Coronary artery (tissue), 2 donors: ENCODE data around the gene GPS2.

ENCODE experiments used
- DNase-seq: peaks from one replicate; pipeline ENCODE4 v3.0.0-alpha.2; 2017; ENCODE audit warnings: low spot score
- H3K27ac ChIP-seq, 2 donors: fragments of 200-600 bp; sonication (generic); one replicate each; pipeline ENCODE4 v1.5.1; 2016 to 2019
- H3K4me3 ChIP-seq: fragments of 200-600 bp; sonication (generic); 2 replicates; pipeline ENCODE4 v1.5.1; 2016; ENCODE audit warnings: mild to moderate bottlenecking, moderate library complexity
- TF ChIP-seq, protein P1 (sequence below): fragments of 200-600 bp; sonication (generic); IDR thresholded peaks from one replicate; pipeline ENCODE4 v1.5.1; 2019; ENCODE audit warnings: antibody characterized with exemption

GPS2 gene

DNA sequence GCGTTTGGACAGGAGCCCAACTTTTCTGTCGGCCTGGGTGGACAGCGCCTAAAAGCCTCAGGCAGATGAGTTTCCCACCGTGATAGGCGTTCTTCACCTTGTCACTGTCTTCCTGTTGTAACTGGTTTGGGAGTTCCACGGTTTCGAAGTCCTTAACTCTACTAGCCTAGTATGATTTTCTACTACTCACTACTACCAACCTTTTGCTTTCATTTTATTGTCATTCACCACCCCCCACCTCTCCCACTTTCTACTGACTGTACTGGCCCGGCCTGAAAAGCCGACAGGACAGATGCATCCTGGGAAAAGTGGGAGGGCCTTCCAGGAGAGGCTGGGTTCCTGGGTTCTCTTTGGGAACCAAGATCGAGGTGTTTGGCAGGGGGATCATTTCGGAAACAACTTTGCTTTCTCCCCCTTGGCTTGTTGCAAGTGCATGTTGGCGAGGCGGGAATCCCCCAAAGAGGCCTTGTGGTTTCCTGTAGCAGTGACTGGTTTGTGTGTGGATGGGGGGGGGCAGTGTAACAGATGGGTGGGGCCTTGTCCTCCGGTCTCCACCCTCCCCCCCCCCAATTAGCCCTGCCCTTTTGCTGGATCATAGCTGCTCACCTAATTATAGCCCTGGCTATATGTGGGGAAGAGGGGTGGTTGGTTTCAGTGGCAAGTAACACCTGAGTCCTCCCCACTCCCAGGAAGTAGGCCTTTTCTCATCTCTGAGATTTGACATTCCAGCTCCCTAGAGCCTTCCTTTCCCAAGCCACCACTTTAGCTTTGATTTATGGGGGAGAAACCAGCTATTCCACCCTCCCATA, 6.3 kb downstream of the GPS2 start:
- TF ChIP-seq, protein P1, sequence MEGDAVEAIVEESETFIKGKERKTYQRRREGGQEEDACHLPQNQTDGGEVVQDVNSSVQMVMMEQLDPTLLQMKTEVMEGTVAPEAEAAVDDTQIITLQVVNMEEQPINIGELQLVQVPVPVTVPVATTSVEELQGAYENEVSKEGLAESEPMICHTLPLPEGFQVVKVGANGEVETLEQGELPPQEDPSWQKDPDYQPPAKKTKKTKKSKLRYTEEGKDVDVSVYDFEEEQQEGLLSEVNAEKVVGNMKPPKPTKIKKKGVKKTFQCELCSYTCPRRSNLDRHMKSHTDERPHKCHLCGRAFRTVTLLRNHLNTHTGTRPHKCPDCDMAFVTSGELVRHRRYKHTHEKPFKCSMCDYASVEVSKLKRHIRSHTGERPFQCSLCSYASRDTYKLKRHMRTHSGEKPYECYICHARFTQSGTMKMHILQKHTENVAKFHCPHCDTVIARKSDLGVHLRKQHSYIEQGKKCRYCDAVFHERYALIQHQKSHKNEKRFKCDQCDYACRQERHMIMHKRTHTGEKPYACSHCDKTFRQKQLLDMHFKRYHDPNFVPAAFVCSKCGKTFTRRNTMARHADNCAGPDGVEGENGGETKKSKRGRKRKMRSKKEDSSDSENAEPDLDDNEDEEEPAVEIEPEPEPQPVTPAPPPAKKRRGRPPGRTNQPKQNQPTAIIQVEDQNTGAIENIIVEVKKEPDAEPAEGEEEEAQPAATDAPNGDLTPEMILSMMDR, result no peak
- peak; percentile 86 for DNase-seq
- Histone ChIP-seq H3K4me3 (peak overlapping the region; percentile 92), H3K27ac (peak overlapping the region; percentile 99)

DNA sequence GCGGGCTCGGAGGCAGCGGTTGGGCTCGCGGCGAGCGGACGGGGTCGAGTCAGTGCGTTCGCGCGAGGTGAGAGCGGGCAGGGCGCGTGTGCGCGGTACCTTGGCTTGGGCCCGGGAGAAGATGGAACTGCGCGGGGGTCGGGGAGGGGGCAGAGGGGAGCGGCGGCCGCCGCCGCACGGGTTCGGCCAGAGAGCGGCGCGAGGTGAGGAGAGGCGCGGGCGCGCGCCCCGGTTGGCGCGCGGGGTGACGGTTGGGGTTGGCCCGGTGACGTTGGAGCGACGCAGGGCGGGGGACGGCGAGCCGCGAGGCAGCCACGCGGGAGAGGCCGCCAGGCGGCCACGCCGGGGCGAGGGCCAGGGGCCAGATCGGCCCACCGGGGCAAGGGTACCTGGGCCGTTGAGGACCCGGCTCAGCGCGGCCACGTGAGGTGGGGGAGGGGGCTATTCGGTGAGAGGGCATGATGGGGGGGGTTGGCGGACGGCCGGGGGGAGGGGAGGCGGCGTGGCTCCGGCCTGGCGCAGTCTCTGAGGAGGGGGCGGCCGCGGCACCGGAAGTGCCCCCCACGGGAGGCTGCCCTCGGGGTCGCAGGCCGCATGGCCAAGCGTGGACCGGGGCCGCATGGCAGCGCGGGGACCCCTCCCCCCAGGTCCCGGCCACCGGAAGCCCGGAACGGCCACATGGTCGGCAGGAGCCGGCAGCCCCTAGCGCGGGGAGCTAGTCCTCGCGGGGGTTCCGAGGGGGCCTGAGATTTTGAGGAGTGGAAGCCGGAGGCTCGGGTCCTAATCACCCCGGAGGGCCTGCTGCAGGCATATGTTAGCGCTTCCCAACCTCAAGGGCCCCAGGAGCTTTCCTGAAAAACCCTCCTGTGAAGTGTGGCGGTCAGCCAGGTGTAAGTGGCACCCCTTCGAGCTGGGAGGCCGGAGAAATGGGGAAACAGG, 7.2 kb downstream of the GPS2 start:
- peak overlapping the region; percentile 99 for H3K27ac ChIP-seq
- peak overlapping the region; percentile 92 for H3K4me3 ChIP-seq
- no peak for DNase-seq
- TF ChIP-seq, protein P1, result no peak

DNA sequence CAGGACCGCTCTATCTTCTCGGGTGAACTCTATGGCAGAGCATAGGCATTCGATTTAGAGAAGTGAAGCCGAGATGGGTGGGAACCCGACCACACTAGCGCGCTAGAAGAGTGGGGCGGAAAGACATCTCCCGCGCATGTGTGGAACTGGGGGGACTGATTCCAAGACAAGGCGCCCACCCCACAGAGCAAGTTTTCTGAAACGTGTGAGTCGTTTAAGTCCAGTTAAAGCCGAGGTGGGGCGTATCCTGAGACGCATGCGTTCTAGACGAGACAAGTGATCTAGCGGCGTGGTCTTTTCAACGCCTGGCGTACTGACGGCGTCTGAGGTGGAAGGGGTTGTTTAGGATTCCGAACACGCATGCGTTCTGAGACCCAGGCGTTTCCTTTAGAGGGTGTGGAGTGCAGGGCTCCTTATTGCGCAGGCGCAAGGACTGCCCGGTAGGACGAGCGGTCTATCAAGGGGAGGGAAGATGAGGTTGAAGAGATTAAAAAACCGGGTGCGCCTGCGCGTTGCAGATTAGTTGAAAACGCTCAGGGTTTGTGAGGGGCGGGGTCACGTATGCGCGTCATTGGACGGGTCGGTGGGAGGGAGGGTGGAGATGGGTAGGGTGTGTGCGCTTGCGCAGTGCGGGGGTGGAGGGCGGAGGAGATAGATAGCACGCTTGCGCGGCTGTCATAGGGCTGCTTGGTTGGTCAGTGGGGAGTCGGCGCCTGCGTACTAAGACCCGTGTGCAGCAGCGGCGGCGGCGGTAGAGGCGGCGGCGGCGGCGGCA, 8.1 kb downstream of the GPS2 start, which contains the start of gene EIF5A:
Gene EIF5A (plus strand): TSS at position 718 of the 775 bp plus-strand sequence. CDS start 2,008 bp downstream, outside the sequence.
- peak; percentile 99 for DNase-seq
- H3K27ac ChIP-seq, result peak within 1 kb of the TSS; percentile 99
- TF ChIP-seq, protein P1, result no peak
- H3K4me3 ChIP-seq, result peak within 1 kb of the TSS; percentile 92

DNA sequence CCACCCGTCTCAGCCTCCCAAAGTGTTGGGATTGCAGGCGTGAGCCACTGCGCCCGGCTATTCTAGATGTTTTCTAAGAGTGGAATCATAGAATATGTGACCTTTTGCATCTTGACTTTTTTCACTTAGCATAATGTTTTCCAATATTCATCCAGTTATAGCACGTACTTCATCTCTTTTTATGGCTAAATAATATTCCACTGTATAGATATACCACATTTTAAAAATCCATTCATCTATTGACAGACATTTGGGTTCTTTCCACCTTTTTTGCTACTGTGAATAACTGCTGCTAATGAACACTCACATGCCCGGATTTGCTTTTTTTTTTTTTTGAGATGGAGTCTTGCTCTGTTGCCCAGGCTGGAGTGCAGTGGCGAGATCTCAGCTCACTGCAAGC, 11.0 kb downstream of the GPS2 start:
- Histone ChIP-seq H3K4me3 (no peak overlapping the region), H3K27ac (no peak overlapping the region)
- no peak for DNase-seq
- TF ChIP-seq, protein P1, result no peak

DNA sequence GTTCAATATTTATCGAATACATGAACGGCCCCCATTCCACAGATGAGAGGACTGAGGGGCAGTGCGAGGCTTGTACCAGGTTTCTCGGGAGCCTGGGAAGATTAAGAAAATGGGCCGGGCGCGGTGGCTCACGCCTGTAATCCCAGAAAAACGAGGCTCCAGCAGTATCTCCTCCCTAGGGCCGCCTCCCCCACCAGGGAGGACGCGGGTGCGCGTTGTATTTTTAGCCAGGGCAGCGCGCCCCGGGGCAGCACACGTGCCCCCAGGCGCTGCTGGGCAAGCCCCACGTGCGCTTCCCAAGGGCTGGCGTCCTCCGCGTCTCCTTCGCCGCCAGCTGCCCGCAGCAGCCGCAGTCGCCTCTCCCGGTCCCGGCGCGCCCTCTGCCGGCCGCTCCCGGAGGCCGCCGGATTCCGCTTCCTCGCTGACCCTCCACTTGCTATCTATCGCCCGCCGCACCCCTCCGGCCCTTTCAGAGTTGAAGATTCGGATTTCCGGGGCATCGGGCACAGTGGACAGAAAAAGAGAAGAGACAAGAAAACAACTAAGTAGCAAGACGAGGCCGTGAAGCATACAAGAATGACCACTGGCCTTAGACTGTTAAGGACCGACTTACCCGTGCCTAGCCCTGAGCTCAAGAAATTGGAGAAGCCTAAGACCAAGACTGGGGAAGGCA, 18.8 kb downstream of the GPS2 start:
- TF ChIP-seq, protein P1, result peak; percentile 98
- peak; percentile 85 for DNase-seq
- peak overlapping the region; percentile 32 to 48 for H3K27ac ChIP-seq
- H3K4me3 ChIP-seq, result peak overlapping the region; percentile 55
